Measurements from ENCODE around the gene RAPGEF5. TPM values are rescaled to one million over a fixed set of nuclear protein-coding genes. Genes with fewer than 3 reads are reported as not detected.

Gene RAPGEF5
- total RNA-seq, 1 donor from 2014 or later = 139 TPM

- Histone ChIP-seq H3K27ac (no peak overlapping the region), H3K9me3 (no peaks in the 10 kb centered on the region), H3K36me3 (peaks cover 82% of the 10 kb centered on the region), H3K4me3 (no peak overlapping the region), H3K4me1 (peaks cover 4% of the 10 kb centered on the region), H3K27me3 (no peaks in the 10 kb centered on the region)
- no peak for TF ChIP-seq CTCF (IDR thresholded peaks at IDR 0.05)
- ATAC-seq (no peak), DNase-seq (no peak)
- intact Hi-C loops (cut with DNase I) = no loop called here
Measured at GRCh38 chr7:22187691-22188348, 169.1 kb downstream of the RAPGEF5 start.

GRCh38 chr7:22185559-22185958 is 171.4 kb downstream of the RAPGEF5 start:
- Histone ChIP-seq H3K36me3 (peaks cover 73% of the 10 kb centered on the region), H3K4me1 (no peaks in the 10 kb centered on the region), H3K27me3 (no peaks in the 10 kb centered on the region), H3K27ac (no peak overlapping the region), H3K9me3 (no peaks in the 10 kb centered on the region), H3K4me3 (no peak overlapping the region)
- DNase-seq (no peak), ATAC-seq (no peak)
- TF ChIP-seq CTCF (IDR thresholded peaks at IDR 0.05) = no peak
- intact Hi-C loops (cut with DNase I) = no loop called here

- no peaks in the 10 kb centered on the region for H3K9me3 ChIP-seq
- no peaks in the 10 kb centered on the region for H3K27me3 ChIP-seq
- no peak for TF ChIP-seq CTCF (IDR thresholded peaks at IDR 0.05)
- H3K36me3 ChIP-seq = peaks cover 68% of the 10 kb centered on the region
- intact Hi-C loops (cut with DNase I) = no loop called here
- DNase-seq = no peak
- no peak for ATAC-seq
- H3K4me3 ChIP-seq = no peak overlapping the region
- no peak overlapping the region for H3K27ac ChIP-seq
- no peaks in the 10 kb centered on the region for H3K4me1 ChIP-seq
Measured at GRCh38 chr7:22184549-22185199, 172.3 kb downstream of the RAPGEF5 start.

GRCh38 chr7:22183522-22184280 is 173.3 kb downstream of the RAPGEF5 start:
- Histone ChIP-seq H3K4me1 (no peaks in the 10 kb centered on the region), H3K9me3 (no peaks in the 10 kb centered on the region), H3K36me3 (peaks cover 58% of the 10 kb centered on the region), H3K4me3 (no peak overlapping the region), H3K27ac (no peak overlapping the region), H3K27me3 (no peaks in the 10 kb centered on the region)
- intact Hi-C loops (cut with DNase I) = no loop called here
- DNase-seq (no peak), ATAC-seq (no peak)
- TF ChIP-seq CTCF (IDR thresholded peaks at IDR 0.05) = no peak

- DNase-seq (no peak), ATAC-seq (no peak)
- H3K27ac ChIP-seq = no peak overlapping the region
- intact Hi-C loops (cut with DNase I) = no loop called here
- H3K36me3 ChIP-seq = peaks cover 50% of the 10 kb centered on the region
- TF ChIP-seq CTCF (IDR thresholded peaks at IDR 0.05) = no peak
- no peak overlapping the region for H3K4me3 ChIP-seq
- no peaks in the 10 kb centered on the region for H3K9me3 ChIP-seq
- no peaks in the 10 kb centered on the region for H3K27me3 ChIP-seq
- H3K4me1 ChIP-seq = no peaks in the 10 kb centered on the region
Measured at GRCh38 chr7:22182149-22182548, 174.8 kb downstream of the RAPGEF5 start.
